ENCODE results near the gene FOXP4.

FOXP4 gene

GRCh38 chr6:41548841-41549642 is 2.9 kb downstream of the FOXP4 start:
- no peak for DNase-seq

- no peak for DNase-seq
Measured at GRCh38 chr6:41549673-41550072, 3.5 kb downstream of the FOXP4 start.

GRCh38 chr6:41551086-41551700 is 5.0 kb downstream of the FOXP4 start:
- no peak for DNase-seq

- DNase-seq, result no peak
Measured at GRCh38 chr6:41551857-41552256, 5.7 kb downstream of the FOXP4 start.

- DNase-seq, result no peak
Measured at GRCh38 chr6:41552723-41553122, 6.5 kb downstream of the FOXP4 start.

- DNase-seq, result no peak
Measured at GRCh38 chr6:41553405-41553999, 7.3 kb downstream of the FOXP4 start.

GRCh38 chr6:41555326-41556300 is 9.4 kb downstream of the FOXP4 start:
- DNase-seq, result no peak

GRCh38 chr6:41557335-41557734 is 11.2 kb downstream of the FOXP4 start:
- no peak for DNase-seq

GRCh38 chr6:41558033-41558807 is 12.0 kb downstream of the FOXP4 start:
- DNase-seq, result no peak

GRCh38 chr6:41559655-41560427 is 13.7 kb downstream of the FOXP4 start:
- DNase-seq, result no peak

GRCh38 chr6:41560431-41561192 is 14.4 kb downstream of the FOXP4 start:
- DNase-seq, result peak; percentile 88

- no peak for DNase-seq
Measured at GRCh38 chr6:41561416-41561815, 15.2 kb downstream of the FOXP4 start.

- no peak for DNase-seq
Measured at GRCh38 chr6:41561931-41562911, 16.0 kb downstream of the FOXP4 start.

- no peak for DNase-seq
Measured at GRCh38 chr6:41563060-41563776, 17.0 kb downstream of the FOXP4 start.

- no peak for DNase-seq
Measured at GRCh38 chr6:41564448-41565142, 18.4 kb downstream of the FOXP4 start.

GRCh38 chr6:41565701-41566100 is 19.5 kb downstream of the FOXP4 start:
- DNase-seq, result no peak

GRCh38 chr6:41566961-41567360 is 20.8 kb downstream of the FOXP4 start:
- no peak for DNase-seq

- no peak for DNase-seq
Measured at GRCh38 chr6:41567684-41568083, 21.5 kb downstream of the FOXP4 start.

All from hematopoietic multipotent progenitor cell treated with erythropoietin and hydrocortisone succinate and interleukin-3 and kit ligand, for 4 days (in vitro differentiated cells).